HepG2 (cell line): ENCODE results near the gene TMCC2. TPM values are rescaled to one million over a fixed set of nuclear protein-coding genes. Genes with fewer than 3 reads are reported as not detected.
A peak's percentile ranks its signal among the peaks of the same experiment; 100 is the strongest.

ENCODE experiments used
- BCL6 ChIP-seq: IDR thresholded peaks from 2 replicates; pipeline ENCODE4 v1.6.1; 2016; ENCODE audit warnings: missing genetic modification reagents, missing compliant biosample characterization
- EED ChIP-seq: sonication (generic); formaldehyde crosslinking; IDR thresholded peaks from 2 replicates; pipeline ENCODE4 v1.5.0; 2020; ENCODE audit warnings: mild to moderate bottlenecking, missing genetic modification reagents
- FOSL2 ChIP-seq: sonication (generic); formaldehyde crosslinking; IDR thresholded peaks from 2 replicates; pipeline ENCODE4 v1.4.0; 2020; ENCODE audit warnings: missing genetic modification reagents
- GATAD2A ChIP-seq: IDR thresholded peaks from 2 replicates; pipeline ENCODE4 v1.6.1; 2016
- GPN1 ChIP-seq: sonication (generic); formaldehyde crosslinking; IDR thresholded peaks from 2 replicates; pipeline ENCODE4 v1.5.1; 2020; ENCODE audit warnings: missing genetic modification reagents, borderline replicate concordance
- HNF4G ChIP-seq, 2 experiments: sonication (generic) in 1 of 2; formaldehyde crosslinking in 1 of 2; IDR thresholded peaks; 2 replicates each; pipeline versions ENCODE4 v1.4.0 to v1.6.1; 2011 to 2020; ENCODE audit warnings: borderline replicate concordance in 2 of 2, low read depth in 2 of 2, mild to moderate bottlenecking in 2 of 2, low read length in 1 of 2, missing genetic modification reagents in 1 of 2, moderate library complexity in 1 of 2
- KDM2A ChIP-seq: sonication (generic); formaldehyde crosslinking; IDR thresholded peaks from 2 replicates; pipeline ENCODE4 v1.4.0; 2020; ENCODE audit warnings: low read depth, missing genetic modification reagents, borderline replicate concordance
- NR2C2 ChIP-seq: sonication (generic); formaldehyde crosslinking; IDR thresholded peaks from 2 replicates; pipeline ENCODE4 v1.4.0; 2020; ENCODE audit warnings: missing genetic modification reagents, mild to moderate bottlenecking, moderate library complexity, borderline replicate concordance
- PHF21A ChIP-seq: sonication (generic); formaldehyde crosslinking; IDR thresholded peaks from 2 replicates; pipeline ENCODE4 v1.5.0; 2020; ENCODE audit warnings: mild to moderate bottlenecking, missing genetic modification reagents
- TARDBP ChIP-seq: sonication (generic); formaldehyde crosslinking; IDR thresholded peaks from 2 replicates; pipeline ENCODE4 v1.8.0; 2022; ENCODE audit warnings: mild to moderate bottlenecking, missing genetic modification reagents
- ZBTB38 ChIP-seq: sonication (generic); formaldehyde crosslinking; IDR thresholded peaks from 2 replicates; pipeline ENCODE4 v1.5.1; 2020; ENCODE audit warnings: mild to moderate bottlenecking, missing genetic modification reagents
- ZFP36 ChIP-seq: fragments of 150-350 bp; IDR thresholded peaks from 2 replicates; pipeline ENCODE4 v1.6.1; 2018; ENCODE audit warnings: borderline replicate concordance, low read length, low read depth; ENCODE audit not compliant: partially characterized antibody
- ZNF124 ChIP-seq: sonication (generic); formaldehyde crosslinking; IDR thresholded peaks from 2 replicates; pipeline ENCODE4 v1.4.0; 2020; ENCODE audit warnings: missing genetic modification reagents
- ZNF260 ChIP-seq: sonication (generic); formaldehyde crosslinking; IDR thresholded peaks from 2 replicates; pipeline ENCODE4 v1.4.0; 2020; ENCODE audit warnings: missing genetic modification reagents, low read depth, mild to moderate bottlenecking, borderline replicate concordance
- ZNF383 ChIP-seq: sonication (generic); formaldehyde crosslinking; IDR thresholded peaks from 2 replicates; pipeline ENCODE4 v1.4.0; 2020; ENCODE audit warnings: missing genetic modification reagents, mild to moderate bottlenecking, borderline replicate concordance
- ZNF562 ChIP-seq: sonication (generic); formaldehyde crosslinking; IDR thresholded peaks from 2 replicates; pipeline ENCODE4 v1.8.0; 2022; ENCODE audit warnings: missing genetic modification reagents, borderline replicate concordance
- ZNF652 ChIP-seq: IDR thresholded peaks from 2 replicates; pipeline ENCODE4 v1.6.1; 2016; ENCODE audit warnings: low read depth, borderline replicate concordance
- ZNF724P ChIP-seq: sonication (generic); formaldehyde crosslinking; IDR thresholded peaks from 2 replicates; pipeline ENCODE4 v1.8.0; 2022; ENCODE audit warnings: missing genetic modification reagents, borderline replicate concordance
- ZNF768 ChIP-seq: sonication (generic); formaldehyde crosslinking; IDR thresholded peaks from 2 replicates; pipeline ENCODE4 v1.4.0; 2020; ENCODE audit warnings: missing genetic modification reagents
- ZNF772 ChIP-seq: sonication (generic); formaldehyde crosslinking; IDR thresholded peaks from 2 replicates; pipeline ENCODE4 v1.5.0; 2020; ENCODE audit warnings: mild to moderate bottlenecking, missing genetic modification reagents
- ZNF773 ChIP-seq: sonication (generic); formaldehyde crosslinking; IDR thresholded peaks from 2 replicates; pipeline ENCODE4 v1.4.0; 2020; ENCODE audit warnings: missing genetic modification reagents, borderline replicate concordance
- polyA plus RNA-seq, 8 experiments: library from polyadenylated mRNA; depleted of rRNA in 3 of 8; stranded (reverse) in 7 of 8; unstranded in 1 of 8; fragments of >200 nt; fragmentation: Illumina TruSeq in 4 of 8; extraction: Trizol in 4 of 8; gene quantifications; 2 replicates each; pipeline versions ENCODE4 v1.2.1 to v1.2.3, GENCODE V29; 2011 to 2016; ENCODE audit warnings: low read depth in 4 of 8, missing spikeins in 1 of 8, mixed read lengths in 1 of 8; ENCODE audit not compliant: insufficient read depth in 1 of 8
- total RNA-seq, 5 experiments: library from RNA; depleted of rRNA; stranded (reverse); fragments of >200 nt; fragmentation: Illumina TruSeq; extraction: Trizol; gene quantifications; 2 replicates each; pipeline ENCODE4 v1.2.3, GENCODE V29; 2016; ENCODE audit warnings: low read depth in 1 of 5
- TF ChIP-seq, protein P1 (sequence below): sonication (generic); formaldehyde crosslinking; IDR thresholded peaks from 2 replicates; pipeline ENCODE4 v1.5.0; 2020; ENCODE audit warnings: mild to moderate bottlenecking, missing genetic modification reagents, borderline replicate concordance
- TF ChIP-seq, protein P2 (sequence below): sonication (generic); formaldehyde crosslinking; conservative IDR thresholded peaks from 2 replicates; pipeline ENCODE4 v1.8.0; 2022; ENCODE audit warnings: low read depth, missing genetic modification reagents
- TF ChIP-seq, protein P3 (sequence below): IDR thresholded peaks from 2 replicates; pipeline ENCODE4 v1.6.1; 2016; ENCODE audit warnings: mild to moderate bottlenecking

The TMCC2 gene
- total and polyA plus RNA-seq, 2 of the 13 experiments (the other 11 are each of a cell fraction or from before 2014, with no cell fraction given): 0.12 to 0.24 TPM

GRCh38 chr1:205273551-205273982 is 45.8 kb downstream of the TMCC2 start (continued):
- 0 out of 2 replicates have a peak, but pooled peaks have one; percentile 12 for TF ChIP-seq ZNF768
- peak; percentile 11 for TF ChIP-seq ZFP36
- no peak for TF ChIP-seq ZNF562 (CRISPR knock-in tag)
- no peak for TF ChIP-seq ZNF773 (CRISPR knock-in tag)
- TF ChIP-seq, protein P1, sequence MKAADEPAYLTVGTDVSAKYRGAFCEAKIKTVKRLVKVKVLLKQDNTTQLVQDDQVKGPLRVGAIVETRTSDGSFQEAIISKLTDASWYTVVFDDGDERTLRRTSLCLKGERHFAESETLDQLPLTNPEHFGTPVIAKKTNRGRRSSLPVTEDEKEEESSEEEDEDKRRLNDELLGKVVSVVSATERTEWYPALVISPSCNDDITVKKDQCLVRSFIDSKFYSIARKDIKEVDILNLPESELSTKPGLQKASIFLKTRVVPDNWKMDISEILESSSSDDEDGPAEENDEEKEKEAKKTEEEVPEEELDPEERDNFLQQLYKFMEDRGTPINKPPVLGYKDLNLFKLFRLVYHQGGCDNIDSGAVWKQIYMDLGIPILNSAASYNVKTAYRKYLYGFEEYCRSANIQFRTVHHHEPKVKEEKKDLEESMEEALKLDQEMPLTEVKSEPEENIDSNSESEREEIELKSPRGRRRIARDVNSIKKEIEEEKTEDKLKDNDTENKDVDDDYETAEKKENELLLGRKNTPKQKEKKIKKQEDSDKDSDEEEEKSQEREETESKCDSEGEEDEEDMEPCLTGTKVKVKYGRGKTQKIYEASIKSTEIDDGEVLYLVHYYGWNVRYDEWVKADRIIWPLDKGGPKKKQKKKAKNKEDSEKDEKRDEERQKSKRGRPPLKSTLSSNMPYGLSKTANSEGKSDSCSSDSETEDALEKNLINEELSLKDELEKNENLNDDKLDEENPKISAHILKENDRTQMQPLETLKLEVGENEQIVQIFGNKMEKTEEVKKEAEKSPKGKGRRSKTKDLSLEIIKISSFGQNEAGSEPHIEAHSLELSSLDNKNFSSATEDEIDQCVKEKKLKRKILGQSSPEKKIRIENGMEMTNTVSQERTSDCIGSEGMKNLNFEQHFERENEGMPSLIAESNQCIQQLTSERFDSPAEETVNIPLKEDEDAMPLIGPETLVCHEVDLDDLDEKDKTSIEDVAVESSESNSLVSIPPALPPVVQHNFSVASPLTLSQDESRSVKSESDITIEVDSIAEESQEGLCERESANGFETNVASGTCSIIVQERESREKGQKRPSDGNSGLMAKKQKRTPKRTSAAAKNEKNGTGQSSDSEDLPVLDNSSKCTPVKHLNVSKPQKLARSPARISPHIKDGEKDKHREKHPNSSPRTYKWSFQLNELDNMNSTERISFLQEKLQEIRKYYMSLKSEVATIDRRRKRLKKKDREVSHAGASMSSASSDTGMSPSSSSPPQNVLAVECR (CRISPR knock-in tag): no peak
- no peak for TF ChIP-seq HNF4G (IDR thresholded peaks at IDR 0.05; ENCODE audit: borderline replicate concordance, low read depth, low read length)
- 0 out of 2 replicates have a peak, but pooled peaks have one; percentile 41 for TF ChIP-seq HNF4G (CRISPR knock-in tag; IDR thresholded peaks at IDR 0.05; ENCODE audit: borderline replicate concordance, low read depth)
- no peak for TF ChIP-seq ZNF260
- TF ChIP-seq ZNF772 (CRISPR knock-in tag): 0 out of 2 replicates have a peak, but pooled peaks have one; percentile 23
- no peak for TF ChIP-seq ZNF652 (CRISPR knock-in tag)
- TF ChIP-seq KDM2A (CRISPR knock-in tag): peak; percentile 43; the same call in 1 of the 2 replicates
- TF ChIP-seq GPN1: no peak
- no peak for TF ChIP-seq ZNF724P
- no peak for TF ChIP-seq ZNF383
- TF ChIP-seq PHF21A (CRISPR knock-in tag): 0 out of 2 replicates have a peak, but pooled peaks have one; percentile 1
- TF ChIP-seq BCL6 (CRISPR knock-in tag): peak; percentile 14; the same call in 1 of the 2 replicates
- TF ChIP-seq TARDBP (CRISPR knock-in tag): peak; percentile 47; the same call in 1 of the 2 replicates
- peak; percentile 30; the same call in 1 of the 2 replicates for TF ChIP-seq FOSL2 (CRISPR knock-in tag)
- no peak for TF ChIP-seq NR2C2 (CRISPR knock-in tag)
- TF ChIP-seq EED (CRISPR knock-in tag): no peak
- TF ChIP-seq, protein P2, sequence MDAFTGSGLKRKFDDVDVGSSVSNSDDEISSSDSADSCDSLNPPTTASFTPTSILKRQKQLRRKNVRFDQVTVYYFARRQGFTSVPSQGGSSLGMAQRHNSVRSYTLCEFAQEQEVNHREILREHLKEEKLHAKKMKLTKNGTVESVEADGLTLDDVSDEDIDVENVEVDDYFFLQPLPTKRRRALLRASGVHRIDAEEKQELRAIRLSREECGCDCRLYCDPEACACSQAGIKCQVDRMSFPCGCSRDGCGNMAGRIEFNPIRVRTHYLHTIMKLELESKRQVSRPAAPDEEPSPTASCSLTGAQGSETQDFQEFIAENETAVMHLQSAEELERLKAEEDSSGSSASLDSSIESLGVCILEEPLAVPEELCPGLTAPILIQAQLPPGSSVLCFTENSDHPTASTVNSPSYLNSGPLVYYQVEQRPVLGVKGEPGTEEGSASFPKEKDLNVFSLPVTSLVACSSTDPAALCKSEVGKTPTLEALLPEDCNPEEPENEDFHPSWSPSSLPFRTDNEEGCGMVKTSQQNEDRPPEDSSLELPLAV (CRISPR knock-in tag): no peak
- peak; percentile 46; the same call in 1 of the 2 replicates for TF ChIP-seq ZNF124 (CRISPR knock-in tag)
- 0 out of 2 replicates have a peak, but pooled peaks have one; percentile 22 for TF ChIP-seq ZBTB38 (CRISPR knock-in tag)
- TF ChIP-seq, protein P3, sequence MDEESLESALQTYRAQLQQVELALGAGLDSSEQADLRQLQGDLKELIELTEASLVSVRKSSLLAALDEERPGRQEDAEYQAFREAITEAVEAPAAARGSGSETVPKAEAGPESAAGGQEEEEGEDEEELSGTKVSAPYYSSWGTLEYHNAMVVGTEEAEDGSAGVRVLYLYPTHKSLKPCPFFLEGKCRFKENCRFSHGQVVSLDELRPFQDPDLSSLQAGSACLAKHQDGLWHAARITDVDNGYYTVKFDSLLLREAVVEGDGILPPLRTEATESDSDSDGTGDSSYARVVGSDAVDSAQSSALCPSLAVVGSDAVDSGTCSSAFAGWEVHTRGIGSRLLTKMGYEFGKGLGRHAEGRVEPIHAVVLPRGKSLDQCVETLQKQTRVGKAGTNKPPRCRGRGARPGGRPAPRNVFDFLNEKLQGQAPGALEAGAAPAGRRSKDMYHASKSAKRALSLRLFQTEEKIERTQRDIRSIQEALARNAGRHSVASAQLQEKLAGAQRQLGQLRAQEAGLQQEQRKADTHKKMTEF (CRISPR knock-in tag): 0 out of 2 replicates have a peak, but pooled peaks have one; percentile 30
- TF ChIP-seq GATAD2A (CRISPR knock-in tag): 0 out of 2 replicates have a peak, but pooled peaks have one; percentile 22
